ENCODE data around the gene MGLL. TPM values are rescaled to one million over a fixed set of nuclear protein-coding genes. Genes with fewer than 3 reads are reported as not detected.
A peak's percentile ranks its signal among the peaks of the same experiment; 100 is the strongest.

Gene MGLL
- total and polyA plus RNA-seq, 2 experiments from 2014 or later, result 58.7 to 184 TPM

GRCh38 chr3:127822682-127823425 lies 539 bp upstream of the MGLL start:
- peak overlapping the region; percentile 86 for H3K9ac ChIP-seq
- H2AFZ ChIP-seq, result peak overlapping the region; percentile 80
- H4K20me1 ChIP-seq (ENCODE audit: insufficient read depth), result no peaks in the 10 kb centered on the region
- H3F3A ChIP-seq (ENCODE audit: insufficient read depth), result peaks cover 43% of the 10 kb centered on the region
- no peaks in the 10 kb centered on the region for H3K9me3 ChIP-seq (ENCODE audit: low read depth)
- H3K27me3 ChIP-seq (replicated peaks; ENCODE audit: insufficient read depth), result no peaks in the 10 kb centered on the region
- 1% methylated on average over 28 to 57 of the region's 99 CpGs for WGBS, 2 experiments (ENCODE audit: low coverage in 1 of 2, low lambda C conversion rate in 2 of 2, missing lambda C conversion rate in 2 of 2)
- no peaks in the 10 kb centered on the region for H3K36me3 ChIP-seq (ENCODE audit: low read depth)
- no peak for TF ChIP-seq EZH2 (IDR thresholded peaks at IDR 0.05; ENCODE audit: insufficient read depth, poor library complexity, severe bottlenecking)
- TF ChIP-seq EZH2phosphoT487 (IDR thresholded peaks at IDR 0.05; ENCODE audit: insufficient read depth, low read depth), result no peak
- H3K9me2 ChIP-seq (ENCODE audit: insufficient read depth), result no peaks in the 10 kb centered on the region
- peak; percentile 65 for DNase-seq
- peak overlapping the region; percentile 59 for H3K27ac ChIP-seq
- H3K79me2 ChIP-seq (ENCODE audit: insufficient read depth), result peaks cover 36% of the 10 kb centered on the region
- peak overlapping the region; percentile 81 for H3K4me2 ChIP-seq (ENCODE audit: unreplicated experiment)
- peak overlapping the region; percentile 89 for H3K4me3 ChIP-seq
- in situ Hi-C loops (cut with MboI), result no loop called here
- H3K4me1 ChIP-seq (ENCODE audit: insufficient read depth), result peaks cover 27% of the 10 kb centered on the region

DNA sequence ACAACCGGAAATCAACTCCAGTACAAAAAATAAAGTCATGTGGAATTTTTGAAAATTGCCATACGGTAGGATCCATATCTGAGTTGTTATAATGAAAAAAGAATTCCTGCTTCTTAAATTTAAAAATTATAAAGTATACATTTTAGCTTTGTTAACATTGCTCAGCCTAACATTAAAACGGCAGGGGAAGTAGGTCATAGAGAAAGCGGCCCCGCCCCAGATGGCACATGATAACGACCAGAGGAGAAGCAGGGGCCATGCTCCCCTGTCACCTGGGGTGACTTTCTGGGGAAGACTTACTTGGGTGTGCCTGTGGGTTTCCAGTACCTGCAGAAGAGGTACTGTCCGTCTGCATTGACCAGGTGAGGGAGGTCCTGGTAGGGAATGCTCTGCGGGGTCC lies 921 bp downstream of the MGLL start:
- no peaks in the 10 kb centered on the region for H3K9me2 ChIP-seq (ENCODE audit: insufficient read depth)
- H3K9ac ChIP-seq, result peak overlapping the region; percentile 86
- 0 out of 2 replicates have a peak overlapping the region, but pooled peaks have one; percentile 59 for H3K27ac ChIP-seq
- WGBS, 2 experiments (ENCODE audit: low coverage in 1 of 2, low lambda C conversion rate in 2 of 2, missing lambda C conversion rate in 2 of 2), result 42 to 45% methylated on average over 8 of the region's 8 CpGs
- peaks cover 38% of the 10 kb centered on the region for H3K4me1 ChIP-seq (ENCODE audit: insufficient read depth)
- H3K9me3 ChIP-seq (ENCODE audit: low read depth), result no peaks in the 10 kb centered on the region
- H3F3A ChIP-seq (ENCODE audit: insufficient read depth), result peaks cover 54% of the 10 kb centered on the region
- H3K4me3 ChIP-seq, result peak overlapping the region; percentile 89
- H2AFZ ChIP-seq, result no peak overlapping the region
- no peaks in the 10 kb centered on the region for H4K20me1 ChIP-seq (ENCODE audit: insufficient read depth)
- in situ Hi-C loops (cut with MboI), result no loop called here
- H3K4me2 ChIP-seq (ENCODE audit: unreplicated experiment), result peak overlapping the region; percentile 81
- DNase-seq, result peak; percentile 39
- no peaks in the 10 kb centered on the region for H3K27me3 ChIP-seq (replicated peaks; ENCODE audit: insufficient read depth)
- H3K36me3 ChIP-seq (ENCODE audit: low read depth), result no peaks in the 10 kb centered on the region; the same call in 1 of the 2 replicates
- peaks cover 44% of the 10 kb centered on the region for H3K79me2 ChIP-seq (ENCODE audit: insufficient read depth)
- TF ChIP-seq EZH2phosphoT487 (IDR thresholded peaks at IDR 0.05; ENCODE audit: insufficient read depth, low read depth) (no peak), EZH2 (IDR thresholded peaks at IDR 0.05; ENCODE audit: insufficient read depth, poor library complexity, severe bottlenecking) (no peak)

- H3K27ac ChIP-seq, result peak overlapping the region; percentile 59; the same call in 1 of the 2 replicates
- 57 to 79% methylated on average over 1 of the region's 1 CpG for WGBS, 2 experiments (ENCODE audit: low coverage in 1 of 2, low lambda C conversion rate in 2 of 2, missing lambda C conversion rate in 2 of 2)
Measured at GRCh38 chr3:127820826-127821313, 1.4 kb downstream of the MGLL start.

GRCh38 chr3:127820221-127820825 lies 2.0 kb downstream of the MGLL start:
- in situ Hi-C loops (cut with MboI), result no loop called here
- Histone ChIP-seq H3F3A (ENCODE audit: insufficient read depth) (peaks cover 49% of the 10 kb centered on the region), H3K4me3 (peak overlapping the region; percentile 89), H3K9me2 (ENCODE audit: insufficient read depth) (no peaks in the 10 kb centered on the region), H3K4me2 (ENCODE audit: unreplicated experiment) (peak overlapping the region; percentile 81), H3K9ac (peak overlapping the region; percentile 86), H2AFZ (no peak overlapping the region), H3K9me3 (ENCODE audit: low read depth) (no peaks in the 10 kb centered on the region), H3K36me3 (ENCODE audit: low read depth) (no peaks in the 10 kb centered on the region; the same call in 1 of the 2 replicates), H4K20me1 (ENCODE audit: insufficient read depth) (no peaks in the 10 kb centered on the region), H3K79me2 (ENCODE audit: insufficient read depth) (peaks cover 55% of the 10 kb centered on the region), H3K4me1 (ENCODE audit: insufficient read depth) (peaks cover 38% of the 10 kb centered on the region), H3K27ac (peak overlapping the region; percentile 59; the same call in 1 of the 2 replicates), H3K27me3 (replicated peaks; ENCODE audit: insufficient read depth) (no peaks in the 10 kb centered on the region)
- TF ChIP-seq EZH2phosphoT487 (IDR thresholded peaks at IDR 0.05; ENCODE audit: insufficient read depth, low read depth), result no peak
- TF ChIP-seq EZH2 (IDR thresholded peaks at IDR 0.05; ENCODE audit: insufficient read depth, poor library complexity, severe bottlenecking), result no peak
- 62 to 64% methylated on average over 9 of the region's 9 CpGs for WGBS, 2 experiments (ENCODE audit: low coverage in 1 of 2, low lambda C conversion rate in 2 of 2, missing lambda C conversion rate in 2 of 2)
- DNase-seq, result peak; percentile 57

More at GRCh38 chr3:127820826-127821313, 1.4 kb downstream of the MGLL start:
- Histone ChIP-seq H4K20me1 (ENCODE audit: insufficient read depth) (no peaks in the 10 kb centered on the region), H3K27me3 (replicated peaks; ENCODE audit: insufficient read depth) (no peaks in the 10 kb centered on the region), H3K4me1 (ENCODE audit: insufficient read depth) (peaks cover 38% of the 10 kb centered on the region), H3K4me2 (ENCODE audit: unreplicated experiment) (peak overlapping the region; percentile 81), H3K4me3 (peak overlapping the region; percentile 89), H3K9me3 (ENCODE audit: low read depth) (no peaks in the 10 kb centered on the region), H3K36me3 (ENCODE audit: low read depth) (no peaks in the 10 kb centered on the region; the same call in 1 of the 2 replicates), H2AFZ (no peak overlapping the region), H3K9me2 (ENCODE audit: insufficient read depth) (no peaks in the 10 kb centered on the region), H3F3A (ENCODE audit: insufficient read depth) (peaks cover 54% of the 10 kb centered on the region), H3K79me2 (ENCODE audit: insufficient read depth) (peaks cover 49% of the 10 kb centered on the region), H3K9ac (peak overlapping the region; percentile 86)
- DNase-seq, result no peak
- in situ Hi-C loops (cut with MboI), result no loop called here
- no peak for TF ChIP-seq EZH2 (IDR thresholded peaks at IDR 0.05; ENCODE audit: insufficient read depth, poor library complexity, severe bottlenecking)
- TF ChIP-seq EZH2phosphoT487 (IDR thresholded peaks at IDR 0.05; ENCODE audit: insufficient read depth, low read depth), result no peak
